Endothelial cell (in vitro differentiated cells): ENCODE measurements around the gene WDR6. TPM values are rescaled to one million over a fixed set of nuclear protein-coding genes. Genes with fewer than 3 reads are reported as not detected.
A peak's percentile ranks its signal among the peaks of the same experiment; 100 is the strongest.

Experiments used
- DNase-seq: peaks from one replicate; pipeline ENCODE4 v3.0.0; 2021; ENCODE audit warnings: low spot score
- H3K27ac Mint-ChIP-seq: one replicate; pipeline ENCODE4 v1.8.0; 2021; ENCODE audit warnings: mixed read lengths, inconsistent platforms; ENCODE audit not compliant: unreplicated experiment
- H3K27me3 Mint-ChIP-seq: one replicate; pipeline ENCODE4 v1.8.0; 2021; ENCODE audit warnings: mild to moderate bottlenecking, moderate library complexity, mixed read lengths, inconsistent platforms; ENCODE audit not compliant: unreplicated experiment
- H3K36me3 Mint-ChIP-seq: one replicate; pipeline ENCODE4 v1.8.0; 2021; ENCODE audit warnings: mild to moderate bottlenecking, low read depth, mixed read lengths, inconsistent platforms; ENCODE audit not compliant: unreplicated experiment
- H3K4me1 Mint-ChIP-seq: one replicate; pipeline ENCODE4 v1.8.0; 2021; ENCODE audit warnings: mild to moderate bottlenecking, mixed read lengths, inconsistent platforms; ENCODE audit not compliant: unreplicated experiment
- H3K4me3 Mint-ChIP-seq: one replicate; pipeline ENCODE4 v1.8.0; 2021; ENCODE audit warnings: mild to moderate bottlenecking, mixed read lengths, inconsistent platforms; ENCODE audit not compliant: unreplicated experiment
- H3K9me3 Mint-ChIP-seq: one replicate; pipeline ENCODE4 v1.8.0; 2021; ENCODE audit warnings: mixed read lengths, inconsistent platforms; ENCODE audit not compliant: unreplicated experiment
- total RNA-seq: library from RNA; stranded (reverse); fragmentation: NEBNext Ultra II Directional; extraction: Animal tissue kit (Norgen Biotek cat#: 25700); gene quantifications from one replicate; pipeline ENCODE4 v1.2.1, GENCODE V29; 2021; ENCODE audit not compliant: unreplicated experiment
- TF ChIP-seq, protein P1 (sequence below): fragments of 200-600 bp; sonication (generic); IDR thresholded peaks from one replicate; pipeline ENCODE4 v1.5.0; 2021; ENCODE audit warnings: antibody characterized with exemption; ENCODE audit not compliant: unreplicated experiment

WDR6 gene
- total RNA-seq, 1 donor from 2014 or later, result 148 TPM

GRCh38 chr3:49028298-49028672 lies 21.1 kb downstream of the WDR6 start:
- Mint-ChIP-seq H3K4me1 (peaks cover 6% of the 10 kb centered on the region), H3K27me3 (no peaks in the 10 kb centered on the region), H3K4me3 (peak overlapping the region; percentile 93), H3K9me3 (no peaks in the 10 kb centered on the region), H3K27ac (peak overlapping the region; percentile 38), H3K36me3 (peaks cover 35% of the 10 kb centered on the region)
- no peak for DNase-seq
- TF ChIP-seq, protein P1, sequence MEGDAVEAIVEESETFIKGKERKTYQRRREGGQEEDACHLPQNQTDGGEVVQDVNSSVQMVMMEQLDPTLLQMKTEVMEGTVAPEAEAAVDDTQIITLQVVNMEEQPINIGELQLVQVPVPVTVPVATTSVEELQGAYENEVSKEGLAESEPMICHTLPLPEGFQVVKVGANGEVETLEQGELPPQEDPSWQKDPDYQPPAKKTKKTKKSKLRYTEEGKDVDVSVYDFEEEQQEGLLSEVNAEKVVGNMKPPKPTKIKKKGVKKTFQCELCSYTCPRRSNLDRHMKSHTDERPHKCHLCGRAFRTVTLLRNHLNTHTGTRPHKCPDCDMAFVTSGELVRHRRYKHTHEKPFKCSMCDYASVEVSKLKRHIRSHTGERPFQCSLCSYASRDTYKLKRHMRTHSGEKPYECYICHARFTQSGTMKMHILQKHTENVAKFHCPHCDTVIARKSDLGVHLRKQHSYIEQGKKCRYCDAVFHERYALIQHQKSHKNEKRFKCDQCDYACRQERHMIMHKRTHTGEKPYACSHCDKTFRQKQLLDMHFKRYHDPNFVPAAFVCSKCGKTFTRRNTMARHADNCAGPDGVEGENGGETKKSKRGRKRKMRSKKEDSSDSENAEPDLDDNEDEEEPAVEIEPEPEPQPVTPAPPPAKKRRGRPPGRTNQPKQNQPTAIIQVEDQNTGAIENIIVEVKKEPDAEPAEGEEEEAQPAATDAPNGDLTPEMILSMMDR, result no peak

- Mint-ChIP-seq H3K27me3 (no peaks in the 10 kb centered on the region), H3K9me3 (no peaks in the 10 kb centered on the region), H3K27ac (peak within 1 kb of the TSS; percentile 78), H3K4me1 (peaks cover 6% of the 10 kb centered on the region), H3K36me3 (peaks cover 31% of the 10 kb centered on the region), H3K4me3 (peak within 1 kb of the TSS; percentile 93)
- peak; percentile 93 for DNase-seq
- TF ChIP-seq, protein P1, result no peak
These were observed 21.7 kb downstream of the WDR6 start, which contains the start of gene IMPDH2 for GRCh38 chr3:49028673-49029562. Gene IMPDH2, minus strand, starts transcription at chr3:49029398. Its CDS starts 48 bp downstream, at chr3:49029350.

DNA sequence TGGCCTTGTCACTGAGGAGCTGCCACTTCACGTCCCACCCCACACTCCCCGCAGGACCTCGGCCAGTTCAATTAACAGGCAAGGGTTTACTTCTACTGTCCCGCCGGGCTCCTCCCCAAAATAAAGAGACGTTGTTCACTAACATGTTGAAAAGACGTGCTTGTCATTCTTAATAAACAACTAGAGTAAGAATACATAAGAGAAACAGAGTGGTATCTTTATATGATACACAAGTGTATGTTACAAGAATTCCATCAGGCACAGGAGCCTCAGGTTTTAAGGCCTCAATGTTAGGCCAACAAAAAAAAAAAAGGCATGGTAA lies 22.3 kb downstream of the WDR6 start:
- H3K36me3 Mint-ChIP-seq, result peaks cover 27% of the 10 kb centered on the region
- peak overlapping the region; percentile 93 for H3K4me3 Mint-ChIP-seq
- TF ChIP-seq, protein P1, result no peak
- H3K4me1 Mint-ChIP-seq, result peaks cover 6% of the 10 kb centered on the region
- peak overlapping the region; percentile 78 for H3K27ac Mint-ChIP-seq
- H3K27me3 Mint-ChIP-seq, result no peaks in the 10 kb centered on the region
- DNase-seq, result no peak
- no peaks in the 10 kb centered on the region for H3K9me3 Mint-ChIP-seq

- no peak overlapping the region for H3K4me3 Mint-ChIP-seq
- H3K36me3 Mint-ChIP-seq, result peaks cover 29% of the 10 kb centered on the region
- H3K9me3 Mint-ChIP-seq, result no peaks in the 10 kb centered on the region
- H3K4me1 Mint-ChIP-seq, result peaks cover 6% of the 10 kb centered on the region
- no peak overlapping the region for H3K27ac Mint-ChIP-seq
- peaks cover 1% of the 10 kb centered on the region for H3K27me3 Mint-ChIP-seq
- no peak for DNase-seq
- TF ChIP-seq, protein P1, result no peak
These were observed 23.1 kb downstream of the WDR6 start for GRCh38 chr3:49030321-49030720.

DNA sequence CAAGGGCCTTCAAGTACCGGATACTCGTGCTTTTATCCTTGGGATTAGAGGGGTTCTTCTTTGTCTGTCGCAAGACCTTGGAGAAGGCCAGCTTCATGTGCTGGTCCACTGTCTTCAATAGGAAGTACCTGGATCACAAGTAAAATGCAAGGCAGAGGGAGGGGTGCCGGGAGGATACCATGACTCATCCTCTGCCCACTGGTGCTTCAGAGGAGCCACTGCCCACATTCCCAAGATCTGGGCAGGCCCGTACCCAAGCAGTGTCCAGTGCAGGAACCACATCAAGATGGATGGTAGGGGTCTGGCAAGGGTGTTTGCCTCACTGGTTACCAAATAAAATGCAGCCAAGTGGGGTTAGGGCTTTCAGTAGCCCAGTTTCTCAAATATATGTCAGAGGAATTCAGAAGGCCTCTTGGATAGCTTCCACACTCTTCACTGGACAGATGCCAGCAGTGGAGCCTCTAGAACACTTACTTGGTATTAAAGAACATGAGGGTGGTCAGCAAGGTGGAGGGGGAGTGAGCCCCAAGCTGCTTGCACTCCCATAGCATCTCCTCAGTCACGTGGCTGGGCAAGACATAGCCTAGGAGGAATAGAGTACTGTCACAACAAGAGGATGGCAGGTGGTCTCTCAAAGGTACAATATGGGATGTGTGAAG lies 25.6 kb downstream of the WDR6 start:
- Mint-ChIP-seq H3K27ac (no peak overlapping the region), H3K9me3 (no peaks in the 10 kb centered on the region), H3K4me3 (no peak overlapping the region), H3K4me1 (peaks cover 6% of the 10 kb centered on the region), H3K27me3 (peaks cover 1% of the 10 kb centered on the region), H3K36me3 (peaks cover 23% of the 10 kb centered on the region)
- DNase-seq, result no peak
- TF ChIP-seq, protein P1, result no peak
